ACC112 (cell line): Measurements from ENCODE around the gene ZBTB21.
"Not testable (repeated sequence)": the region's sequence is repeated elsewhere in the genome, so short reads cannot be mapped to it uniquely, and the experiment has no call there.

Experiments
- H2AFZ ChIP-seq: fragments of 200-600 bp; sonication (generic); one replicate; pipeline ENCODE4 v1.6.0; 2017; ENCODE audit warnings: antibody characterized with exemption, low read length; ENCODE audit not compliant: unreplicated experiment
- H3K27ac ChIP-seq: fragments of 200-600 bp; sonication (generic); 2 replicates; pipeline ENCODE4 v1.5.1; 2014; ENCODE audit warnings: low read depth, mild to moderate bottlenecking, antibody characterized with exemption, low read length, moderate library complexity
- H3K27me3 ChIP-seq: fragments of 200-600 bp; sonication (generic); 2 replicates; pipeline ENCODE4 v1.6.1; 2014; ENCODE audit warnings: mild to moderate bottlenecking, antibody characterized with exemption, low read length, moderate library complexity, mixed read lengths; ENCODE audit not compliant: insufficient read depth
- H3K36me3 ChIP-seq: fragments of 200-600 bp; sonication (generic); 2 replicates; pipeline ENCODE4 v1.6.1; 2016; ENCODE audit warnings: mild to moderate bottlenecking, antibody characterized with exemption, low read length, moderate library complexity, mixed read lengths; ENCODE audit not compliant: insufficient read depth
- H3K4me1 ChIP-seq: fragments of 200-600 bp; sonication (generic); one replicate; pipeline ENCODE4 v1.6.1; 2016; ENCODE audit warnings: low read length, mixed read lengths; ENCODE audit not compliant: insufficient read depth, unreplicated experiment, control insufficient read depth
- H3K4me3 ChIP-seq: fragments of 200-600 bp; sonication (generic); 2 replicates; pipeline ENCODE4 v1.5.1; 2014; ENCODE audit warnings: mild to moderate bottlenecking, low read depth, low read length
- H3K79me2 ChIP-seq: fragments of 200-600 bp; sonication (generic); one replicate; pipeline ENCODE4 v1.6.0; 2016; ENCODE audit warnings: low read length; ENCODE audit not compliant: control insufficient read depth, unreplicated experiment, insufficient read depth

ZBTB21 gene

GRCh38 chr21:41952568-41953248 is 57.5 kb downstream of the ZBTB21 start:
- no peaks in the 10 kb centered on the region for H3K27me3 ChIP-seq
- peaks cover 34% of the 10 kb centered on the region for H3K4me1 ChIP-seq
- peaks cover 43% of the 10 kb centered on the region for H3K79me2 ChIP-seq
- H2AFZ ChIP-seq = peak overlapping the region; percentile 4
- H3K36me3 ChIP-seq = no peaks in the 10 kb centered on the region
- peak overlapping the region; percentile 84 for H3K4me3 ChIP-seq
- no peak overlapping the region; the same call in 1 of the 2 replicates for H3K27ac ChIP-seq

- Histone ChIP-seq H3K4me1 (peaks cover 30% of the 10 kb centered on the region), H3K27me3 (no peaks in the 10 kb centered on the region), H3K79me2 (peaks cover 46% of the 10 kb centered on the region), H3K4me3 (peak overlapping the region; percentile 84), H2AFZ (no peak overlapping the region), H3K27ac (no peak overlapping the region), H3K36me3 (no peaks in the 10 kb centered on the region)
These were observed 58.1 kb downstream of the ZBTB21 start for GRCh38 chr21:41951876-41952567.

GRCh38 chr21:41950941-41951351 is 59.2 kb downstream of the ZBTB21 start:
- Histone ChIP-seq H3K27me3 (no peaks in the 10 kb centered on the region), H3K4me1 (peaks cover 26% of the 10 kb centered on the region), H3K27ac (no peak overlapping the region), H3K79me2 (peaks cover 56% of the 10 kb centered on the region), H2AFZ (no peak overlapping the region), H3K36me3 (no peaks in the 10 kb centered on the region), H3K4me3 (no peak overlapping the region)

- Histone ChIP-seq H3K79me2 (peaks cover 68% of the 10 kb centered on the region), H3K4me1 (peaks cover 26% of the 10 kb centered on the region)
- H3K4me3 ChIP-seq, H3K36me3 ChIP-seq, H3K27me3 ChIP-seq, H3K27ac ChIP-seq, H2AFZ ChIP-seq: not testable (repeated sequence)
These were observed 60.5 kb downstream of the ZBTB21 start for GRCh38 chr21:41949631-41950030.

- peaks cover 71% of the 10 kb centered on the region for H3K79me2 ChIP-seq
- no peak overlapping the region for H2AFZ ChIP-seq
- H3K4me3 ChIP-seq = no peak overlapping the region
- H3K27ac ChIP-seq = no peak overlapping the region
- peaks cover 26% of the 10 kb centered on the region for H3K4me1 ChIP-seq
- H3K36me3 ChIP-seq = no peaks in the 10 kb centered on the region
- H3K27me3 ChIP-seq = no peaks in the 10 kb centered on the region
These were observed 61.3 kb downstream of the ZBTB21 start for GRCh38 chr21:41948901-41949300.

GRCh38 chr21:41948078-41948895 is 61.9 kb downstream of the ZBTB21 start:
- Histone ChIP-seq H3K79me2 (peaks cover 75% of the 10 kb centered on the region), H3K27ac (peak overlapping the region; percentile 54), H3K4me3 (peak overlapping the region; percentile 34; the same call in 1 of the 2 replicates), H3K4me1 (peaks cover 26% of the 10 kb centered on the region), H3K27me3 (no peaks in the 10 kb centered on the region), H2AFZ (no peak overlapping the region), H3K36me3 (no peaks in the 10 kb centered on the region)

- peaks cover 63% of the 10 kb centered on the region for H3K79me2 ChIP-seq
- no peaks in the 10 kb centered on the region for H3K27me3 ChIP-seq
- H3K36me3 ChIP-seq = no peaks in the 10 kb centered on the region
- no peak overlapping the region for H3K4me3 ChIP-seq
- H2AFZ ChIP-seq = no peak overlapping the region
- no peak overlapping the region for H3K27ac ChIP-seq
- H3K4me1 ChIP-seq = peaks cover 14% of the 10 kb centered on the region
These were observed 64.2 kb downstream of the ZBTB21 start for GRCh38 chr21:41945982-41946381.

- no peaks in the 10 kb centered on the region for H3K27me3 ChIP-seq
- no peak overlapping the region for H3K27ac ChIP-seq
- H2AFZ ChIP-seq = no peak overlapping the region
- peaks cover 13% of the 10 kb centered on the region for H3K4me1 ChIP-seq
- no peaks in the 10 kb centered on the region for H3K36me3 ChIP-seq
- H3K4me3 ChIP-seq = no peak overlapping the region
- H3K79me2 ChIP-seq = peaks cover 48% of the 10 kb centered on the region
These were observed 66.3 kb downstream of the ZBTB21 start for GRCh38 chr21:41943851-41944250.

- no peaks in the 10 kb centered on the region for H3K36me3 ChIP-seq
- H3K4me3 ChIP-seq = no peak overlapping the region
- no peak overlapping the region for H3K27ac ChIP-seq
- H3K79me2 ChIP-seq = peaks cover 40% of the 10 kb centered on the region
- no peak overlapping the region for H2AFZ ChIP-seq
- H3K4me1 ChIP-seq = peaks cover under 1% of the 10 kb centered on the region
- no peaks in the 10 kb centered on the region for H3K27me3 ChIP-seq
These were observed 67.7 kb downstream of the ZBTB21 start for GRCh38 chr21:41942457-41942856.

- Histone ChIP-seq H3K79me2 (peaks cover 39% of the 10 kb centered on the region), H3K4me1 (no peaks in the 10 kb centered on the region), H2AFZ (no peak overlapping the region), H3K36me3 (no peaks in the 10 kb centered on the region), H3K27ac (no peak overlapping the region), H3K4me3 (no peak overlapping the region), H3K27me3 (no peaks in the 10 kb centered on the region)
These were observed 68.2 kb downstream of the ZBTB21 start for GRCh38 chr21:41941941-41942340.
